HepG2 (cell line): ENCODE measurements around the gene DPP8.

ENCODE experiments used
- EP300 ChIP-seq, 3 experiments: sonication (generic) in 1 of 3; formaldehyde crosslinking in 1 of 3; IDR thresholded peaks; 2 replicates each; pipeline versions ENCODE4 v1.5.1 to v1.6.1; 2011 to 2020; ENCODE audit warnings: low read depth in 2 of 3, low read length in 2 of 3, borderline replicate concordance in 1 of 3, improper control_type of control experiment in 1 of 3, mild to moderate bottlenecking in 1 of 3, missing genetic modification reagents in 1 of 3, moderate library complexity in 1 of 3
- SMARCC2 ChIP-seq: fragments of 450-650 bp; IDR thresholded peaks from 2 replicates; pipeline ENCODE4 v1.6.1; 2017; ENCODE audit warnings: antibody characterized with exemption, mild to moderate bottlenecking

DNA sequence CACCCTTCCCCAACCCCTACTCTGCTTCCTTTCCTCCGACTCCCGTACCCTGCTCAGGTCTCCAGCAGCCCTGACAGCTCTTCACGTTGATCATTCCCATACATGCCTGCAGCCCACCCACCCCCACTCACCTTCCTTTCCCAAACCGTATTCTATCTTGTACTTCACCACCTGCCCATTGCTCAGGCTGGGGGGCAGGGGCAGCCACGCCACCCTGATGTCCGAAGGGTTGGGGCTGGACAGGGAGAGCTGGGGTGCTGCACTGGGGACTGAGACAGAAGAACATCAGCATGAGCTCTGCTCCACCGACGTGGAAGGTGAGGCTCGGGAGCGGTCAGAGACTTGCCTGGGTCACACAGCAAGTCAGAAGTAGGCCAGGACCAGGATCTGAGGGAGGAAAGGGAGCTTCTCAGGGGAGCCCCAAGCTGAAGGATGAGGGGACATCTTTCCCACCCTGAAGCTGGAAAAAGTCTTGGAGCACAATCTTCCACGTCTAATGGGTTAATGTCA, 123.2 kb downstream of the DPP8 start:
- TF ChIP-seq SMARCC2 (no peak), EP300 (IDR thresholded peaks at IDR 0.05; ENCODE audit: low read depth in 2 of 2, low read length in 2 of 2) (no peak), EP300 (CRISPR knock-in tag; IDR thresholded peaks at IDR 0.05; ENCODE audit: borderline replicate concordance) (no peak)
